Stimulated activated CD4-positive, alpha-beta T cell treated with anti-CD3 and anti-CD28 coated beads, Interleukin-1b, Interleukin-23, amount 100 ng/mL, for 24 hours (primary cell): ENCODE measurements around the gene MAPKBP1.

Source experiments
- DNase-seq, 4 experiments: peaks; one replicate each; pipeline ENCODE4 v3.0.0-alpha.2; 2020; ENCODE audit warnings: low read depth in 4 of 4, low spot score in 1 of 4

Gene MAPKBP1

DNA sequence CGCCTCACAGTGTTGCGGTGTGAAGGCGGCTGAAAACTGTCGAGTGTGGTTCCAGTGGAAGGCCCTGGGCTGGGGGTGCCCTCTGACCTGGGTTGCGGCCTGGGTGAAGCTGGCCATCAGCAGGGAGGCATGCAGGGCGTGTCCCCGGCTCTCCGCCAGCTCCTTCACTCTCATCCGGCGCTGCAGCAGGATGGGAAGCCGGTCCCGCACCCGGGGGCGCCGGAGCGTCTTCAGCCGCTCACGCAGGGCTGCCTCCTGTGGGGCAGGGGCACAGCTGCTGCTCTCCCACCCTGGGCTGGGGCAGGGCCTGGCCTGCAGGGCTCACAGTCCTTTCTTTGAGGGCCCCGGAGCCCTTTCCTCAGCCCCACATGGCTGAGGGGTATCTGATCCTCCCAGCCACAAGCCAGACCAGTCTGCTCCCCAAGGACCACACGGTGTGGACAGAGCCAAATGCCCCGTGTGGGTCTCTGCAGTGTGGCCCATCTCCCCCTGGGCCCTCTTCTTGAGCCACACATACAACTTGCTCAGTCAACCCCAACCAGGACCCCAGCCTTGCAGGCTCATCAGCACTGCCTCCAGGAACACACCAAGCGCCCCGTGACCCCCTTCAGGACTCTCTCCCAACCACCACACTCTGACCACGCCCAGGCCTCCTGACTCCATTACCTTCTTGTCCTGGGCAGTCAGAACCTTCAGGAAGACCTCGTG, 92.7 kb downstream of the MAPKBP1 start:
- DNase-seq, result no peak

DNA sequence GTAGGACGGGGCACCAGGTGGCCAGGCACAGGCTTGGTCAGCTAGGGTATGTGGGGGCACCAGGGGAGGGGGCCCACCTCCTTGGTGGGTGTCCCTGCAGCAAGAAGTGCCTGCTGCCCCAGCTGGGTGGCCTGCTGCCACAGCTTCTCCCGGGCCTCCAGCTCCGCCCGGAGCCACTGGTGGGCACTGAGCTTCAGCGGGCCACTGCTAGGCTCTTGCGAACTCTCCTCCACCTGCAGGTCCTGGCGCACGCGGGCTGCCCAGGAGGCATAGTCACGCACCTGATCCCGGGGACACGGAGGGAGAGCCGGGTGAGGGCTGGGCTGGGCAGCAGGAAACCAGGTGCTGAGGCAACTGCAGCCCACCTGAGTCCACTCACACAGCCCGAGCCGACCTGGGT, 94.0 kb downstream of the MAPKBP1 start:
- DNase-seq, result no peak

DNA sequence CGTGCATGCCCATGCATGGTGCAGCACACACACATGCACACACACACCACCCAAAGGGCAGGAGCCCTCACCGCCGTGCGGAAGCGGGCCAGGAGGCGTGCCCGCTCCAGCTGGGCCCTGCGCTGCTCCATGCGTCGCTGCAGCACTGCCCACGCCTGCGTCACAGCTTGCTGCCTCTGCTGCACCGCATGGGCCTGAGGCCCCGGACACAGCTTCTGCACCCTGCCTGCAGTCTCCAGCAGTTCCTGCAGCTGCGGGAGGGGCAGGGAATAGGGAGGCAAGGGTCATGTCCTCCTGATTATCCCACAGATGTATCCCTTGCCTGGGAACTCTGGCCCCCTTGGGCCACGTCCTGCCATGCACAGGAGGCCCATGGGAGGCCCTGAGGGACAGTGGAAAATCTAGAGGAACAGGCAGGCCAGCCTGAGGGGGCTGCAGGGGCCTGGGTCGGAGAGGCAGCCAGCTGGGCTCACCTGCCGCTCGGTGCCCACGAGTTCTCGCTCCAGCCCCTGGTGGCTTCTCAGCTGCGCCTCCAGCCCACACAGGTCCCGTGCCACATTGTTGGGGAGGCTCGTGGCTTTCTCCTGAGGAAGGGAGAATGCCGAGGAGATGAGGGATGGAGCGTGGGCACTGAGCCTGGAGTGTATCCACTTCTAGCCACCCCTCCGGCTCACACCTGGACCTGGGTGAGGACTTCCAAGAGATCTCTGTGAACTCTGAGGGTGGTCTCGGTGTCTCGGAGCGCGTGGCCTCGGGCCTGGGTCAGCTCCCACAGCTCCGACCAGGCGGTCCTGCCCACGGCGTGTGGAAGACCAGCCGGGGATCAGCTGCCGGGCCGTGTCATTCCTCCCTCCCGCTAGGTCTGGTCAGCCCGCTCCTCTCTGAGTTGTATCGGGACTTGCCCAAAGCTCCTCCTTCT, 95.7 kb downstream of the MAPKBP1 start:
- DNase-seq, result no peak

DNA sequence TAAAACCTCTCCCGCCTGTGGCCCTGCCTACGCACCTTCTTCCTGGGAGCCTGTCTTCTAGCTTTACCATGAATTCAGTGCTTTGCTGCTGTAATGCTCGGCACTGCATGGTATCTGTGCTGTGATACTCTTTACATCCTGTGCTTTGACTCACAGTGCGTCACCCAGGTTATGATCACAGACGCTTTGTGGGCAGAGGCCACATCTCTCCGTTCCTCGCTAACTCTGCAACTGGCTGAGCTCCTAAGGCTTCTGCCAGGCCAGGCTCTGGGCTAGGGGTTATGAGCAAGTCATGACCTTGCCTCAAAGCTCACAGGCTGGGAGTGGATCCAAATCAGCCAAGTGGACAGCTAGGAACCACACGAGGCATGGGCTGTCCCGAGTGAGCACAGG, 96.4 kb downstream of the MAPKBP1 start:
- DNase-seq, result peak in 3 of 4 experiments; percentile 34 to 56 (median 38)

DNA sequence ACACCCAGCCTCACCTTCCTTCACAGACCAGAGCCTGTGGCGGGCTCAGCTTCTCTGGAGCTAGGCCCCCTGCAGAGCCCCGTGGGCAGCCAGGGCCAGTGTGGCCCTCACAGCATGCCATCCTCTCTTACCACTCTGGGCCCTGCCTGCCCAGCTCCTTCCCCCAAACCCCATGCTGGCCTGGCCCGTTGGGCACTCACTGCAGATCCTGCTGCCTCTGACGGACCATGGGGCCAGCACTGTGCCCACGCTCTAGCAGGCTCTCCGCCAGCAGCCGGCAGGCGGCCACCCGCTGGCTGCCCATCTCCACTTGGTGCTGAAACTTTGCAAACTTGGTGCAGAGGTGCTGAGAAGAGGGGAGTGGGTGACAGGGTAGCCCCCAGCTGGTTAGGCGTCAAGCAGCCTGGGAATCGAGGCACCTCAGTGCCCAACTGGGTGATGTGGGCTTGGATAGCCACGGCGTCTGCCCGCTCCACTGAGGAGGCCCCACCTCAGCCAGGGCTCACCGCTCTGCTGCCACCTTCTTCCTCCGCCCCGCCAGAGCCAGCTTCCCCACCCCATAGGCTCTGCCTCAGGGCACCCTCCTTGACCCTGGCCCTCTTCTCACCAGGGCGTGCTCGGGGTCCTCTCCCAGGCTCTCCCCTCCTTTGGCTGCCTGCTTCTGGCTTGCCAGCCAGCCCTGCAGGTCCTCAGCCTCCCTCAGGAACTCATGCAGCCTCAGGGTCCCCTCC, 97.1 kb downstream of the MAPKBP1 start:
- no peak for DNase-seq

DNA sequence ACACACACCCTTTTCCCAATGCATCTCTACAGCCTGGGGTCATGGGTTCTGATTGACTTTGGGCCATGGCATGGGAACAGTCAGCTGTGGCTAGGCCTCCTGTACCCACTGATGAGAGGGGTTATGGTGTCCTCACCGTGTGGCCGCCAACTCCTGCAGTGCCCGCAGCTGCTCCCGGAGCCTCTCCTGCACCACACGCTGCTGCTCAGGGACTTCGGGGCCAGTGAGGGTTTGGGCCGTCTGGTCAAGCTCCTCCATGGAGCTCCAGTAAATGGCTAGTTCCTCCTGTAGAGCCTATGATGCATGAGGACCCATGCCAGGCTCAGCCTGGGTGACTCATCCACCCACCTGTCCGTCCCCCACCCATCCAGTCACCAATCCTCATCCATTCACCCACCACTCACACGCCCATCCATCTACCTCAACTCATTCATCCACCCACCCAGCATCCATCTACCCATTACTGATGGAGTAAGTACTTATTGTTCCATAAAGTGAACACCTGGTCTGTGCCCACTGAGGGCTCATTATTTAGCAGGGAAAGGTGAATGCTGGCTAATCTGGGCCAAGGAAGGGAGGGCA, 98.0 kb downstream of the MAPKBP1 start:
- no peak for DNase-seq

DNA sequence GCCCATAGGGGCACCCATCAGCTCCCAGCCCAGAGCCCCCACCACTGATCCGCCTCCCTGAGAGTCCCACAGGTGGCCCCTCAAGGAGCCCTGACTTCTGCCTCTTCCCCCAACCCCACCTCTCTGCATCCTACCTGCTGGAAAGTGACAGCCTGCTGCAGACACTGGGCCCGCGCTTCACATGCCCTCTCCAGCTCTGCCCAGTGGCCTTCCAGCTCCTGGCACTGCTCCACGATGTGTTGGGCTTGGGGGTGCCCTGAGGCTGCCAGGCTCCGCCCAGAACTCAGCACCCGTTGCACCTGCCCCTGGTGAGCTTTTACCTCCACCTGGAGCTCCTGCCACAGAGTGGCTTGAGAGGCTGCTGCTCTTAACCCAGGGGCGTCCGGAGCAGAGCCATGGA, 99.4 kb downstream of the MAPKBP1 start:
- no peak for DNase-seq

DNA sequence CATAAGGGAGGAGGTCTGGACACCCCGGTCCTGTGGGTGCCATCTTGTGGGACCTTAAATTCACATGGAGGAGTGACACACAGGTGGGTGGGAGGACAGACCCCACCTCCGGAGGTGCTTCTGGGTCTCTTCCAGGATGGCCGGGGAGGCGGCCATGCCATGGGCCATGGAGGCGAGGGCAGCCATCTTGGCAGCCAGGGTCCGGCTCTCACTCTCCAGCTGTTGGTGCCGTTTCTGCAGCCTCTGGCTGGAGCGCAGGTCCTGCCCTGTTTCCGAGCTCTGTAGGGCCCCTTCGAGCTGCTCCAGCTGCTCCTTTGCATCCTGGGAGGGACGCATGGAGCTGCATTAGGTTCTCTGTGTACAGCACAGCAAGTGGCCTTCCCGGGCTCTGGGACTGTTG, 100.5 kb downstream of the MAPKBP1 start:
- DNase-seq, result no peak

DNA sequence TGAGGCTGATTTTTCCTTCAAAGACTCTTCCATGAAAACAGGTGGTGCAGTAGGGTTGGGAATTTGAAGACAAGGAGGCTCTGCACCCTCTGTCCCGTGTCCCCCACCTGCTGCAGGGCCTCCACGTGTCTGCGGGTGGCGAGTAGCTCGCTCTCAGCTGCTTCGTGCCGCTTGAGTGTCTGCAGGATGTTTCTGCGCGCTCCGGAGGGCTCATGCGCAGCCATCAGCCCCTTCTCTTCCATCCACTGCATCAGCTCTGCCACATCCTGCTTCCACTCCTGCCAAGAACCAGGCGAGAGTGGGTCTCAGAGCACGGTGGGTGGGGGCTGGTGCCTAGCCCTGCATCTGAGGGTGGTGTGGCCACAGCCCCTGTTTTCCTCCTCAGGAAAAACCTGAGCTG, 101.7 kb downstream of the MAPKBP1 start:
- no peak for DNase-seq

DNA sequence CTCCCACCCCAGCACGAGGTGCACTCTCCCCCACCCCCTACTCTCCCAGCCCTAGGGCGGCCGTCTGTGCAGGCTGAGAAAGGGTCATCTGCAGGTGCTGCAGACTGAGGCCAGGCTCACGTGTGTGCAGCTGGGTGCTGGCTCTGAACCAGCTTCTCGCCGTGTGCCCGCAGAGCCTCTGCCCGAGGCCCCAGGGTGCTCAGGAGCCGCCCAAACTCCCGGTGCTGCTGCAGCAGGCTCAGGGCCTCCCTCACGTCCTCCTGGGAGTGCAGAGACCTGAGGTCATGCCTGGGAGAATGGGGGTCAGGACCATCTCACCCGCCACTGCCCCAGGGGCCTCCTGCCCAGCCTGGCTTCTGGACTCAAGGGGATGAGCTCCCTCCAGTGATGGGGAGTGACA, 102.4 kb downstream of the MAPKBP1 start:
- no peak for DNase-seq
